ENCODE measurements around the gene IL17B. TPM values are rescaled to one million over a fixed set of nuclear protein-coding genes. Genes with fewer than 3 reads are reported as not detected.

IL17B gene
- total RNA-seq, 2 donors from 2014 or later = 9.3 TPM; not detected in 1

DNA sequence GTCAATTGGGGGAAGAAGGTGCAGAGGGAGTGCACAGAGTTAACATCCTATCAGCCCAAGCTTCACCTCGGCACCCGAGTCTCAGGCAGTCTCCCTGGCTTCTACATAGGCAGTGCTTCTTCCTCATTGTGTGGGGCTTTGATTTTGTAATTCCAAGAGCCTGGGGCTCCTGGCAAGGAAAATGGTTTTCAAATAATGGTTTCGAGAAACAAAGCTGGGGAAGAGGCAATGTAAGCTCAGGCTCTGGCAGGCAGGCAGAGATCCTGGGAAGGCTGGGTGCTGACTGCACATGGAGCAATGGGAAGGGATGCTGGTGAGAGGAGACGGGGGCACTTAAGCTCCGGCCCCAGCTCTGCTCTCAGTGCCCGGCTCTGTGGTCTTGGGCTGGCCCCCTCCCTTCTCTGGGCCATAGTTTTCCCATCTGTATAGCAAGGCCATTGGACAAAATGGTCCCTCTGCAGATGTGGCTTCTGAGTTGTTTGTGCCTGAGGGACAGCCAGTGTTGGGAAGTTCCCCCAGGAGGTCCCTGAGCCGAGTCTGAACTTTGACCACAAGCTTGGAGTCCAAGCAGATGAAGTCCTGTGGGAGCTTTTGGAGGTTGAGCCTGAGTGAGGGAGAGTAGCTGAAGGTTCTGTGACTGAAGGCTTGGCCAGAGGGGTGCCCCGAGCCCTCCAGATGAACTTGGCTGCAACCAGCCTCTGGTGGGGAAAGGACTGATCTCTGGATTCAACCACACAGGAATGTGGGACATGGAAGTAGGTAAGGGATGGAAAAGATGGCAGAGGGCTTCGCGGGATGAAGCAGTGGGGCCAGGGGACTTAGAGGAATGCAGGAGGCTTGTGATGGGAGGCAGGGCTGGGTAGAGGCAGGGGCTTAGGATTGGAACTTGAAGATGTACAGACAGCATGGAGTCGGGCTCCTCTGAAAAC is 28.5 kb upstream of the IL17B start:
- Histone ChIP-seq H3K27me3 (replicated peaks; ENCODE audit: insufficient read depth) (no peaks in the 10 kb centered on the region), H3K9me3 (no peaks in the 10 kb centered on the region), H3K27ac (peak overlapping the region; percentile 82 to 89), H3K36me3 (no peaks in the 10 kb centered on the region), H3K4me3 (peak overlapping the region; percentile 37 to 44), H3K4me1 (replicated peaks) (no peaks in the 10 kb centered on the region)
- WGBS = 46% methylated on average over 11 of the region's 11 CpGs
- no peak for DNase-seq (ENCODE audit: low spot score)
- intact Hi-C loops (cut with DNase I) = loop anchor here (2.0 kb wide), 1 partner anchor 21 kb away; no protein-coding TSS in a partner anchor
- TF ChIP-seq POLR2A (IDR thresholded peaks at IDR 0.05) (no peak), POLR2AphosphoS5 (IDR thresholded peaks at IDR 0.05) (no peak)
- TF ChIP-seq, protein P1, sequence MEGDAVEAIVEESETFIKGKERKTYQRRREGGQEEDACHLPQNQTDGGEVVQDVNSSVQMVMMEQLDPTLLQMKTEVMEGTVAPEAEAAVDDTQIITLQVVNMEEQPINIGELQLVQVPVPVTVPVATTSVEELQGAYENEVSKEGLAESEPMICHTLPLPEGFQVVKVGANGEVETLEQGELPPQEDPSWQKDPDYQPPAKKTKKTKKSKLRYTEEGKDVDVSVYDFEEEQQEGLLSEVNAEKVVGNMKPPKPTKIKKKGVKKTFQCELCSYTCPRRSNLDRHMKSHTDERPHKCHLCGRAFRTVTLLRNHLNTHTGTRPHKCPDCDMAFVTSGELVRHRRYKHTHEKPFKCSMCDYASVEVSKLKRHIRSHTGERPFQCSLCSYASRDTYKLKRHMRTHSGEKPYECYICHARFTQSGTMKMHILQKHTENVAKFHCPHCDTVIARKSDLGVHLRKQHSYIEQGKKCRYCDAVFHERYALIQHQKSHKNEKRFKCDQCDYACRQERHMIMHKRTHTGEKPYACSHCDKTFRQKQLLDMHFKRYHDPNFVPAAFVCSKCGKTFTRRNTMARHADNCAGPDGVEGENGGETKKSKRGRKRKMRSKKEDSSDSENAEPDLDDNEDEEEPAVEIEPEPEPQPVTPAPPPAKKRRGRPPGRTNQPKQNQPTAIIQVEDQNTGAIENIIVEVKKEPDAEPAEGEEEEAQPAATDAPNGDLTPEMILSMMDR (IDR thresholded peaks at IDR 0.05) = no peak

DNA sequence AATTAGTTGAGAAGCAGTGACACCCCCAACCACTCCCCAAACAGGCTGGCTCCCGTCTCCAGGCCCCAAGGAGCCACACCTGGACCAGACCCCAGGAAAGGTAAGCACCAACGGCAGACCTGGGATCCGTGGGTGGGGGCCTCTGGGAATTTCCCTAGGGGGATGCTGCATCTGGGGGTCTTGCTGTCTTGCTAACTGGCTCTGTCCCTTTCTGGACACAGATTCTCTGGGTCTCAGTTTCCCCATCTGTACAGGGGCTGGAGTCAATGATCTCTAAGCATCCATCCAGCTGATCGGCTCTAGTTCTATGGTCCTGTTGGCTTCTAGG is 27.9 kb upstream of the IL17B start:
- intact Hi-C loops (cut with DNase I) = loop anchor here (2.0 kb wide), 1 partner anchor 20 kb away; no protein-coding TSS in a partner anchor
- H3K36me3 ChIP-seq = no peaks in the 10 kb centered on the region
- no peaks in the 10 kb centered on the region for H3K9me3 ChIP-seq
- TF ChIP-seq POLR2A (IDR thresholded peaks at IDR 0.05) = no peak
- TF ChIP-seq POLR2AphosphoS5 (IDR thresholded peaks at IDR 0.05) = peak; percentile 3
- TF ChIP-seq, protein P1 (IDR thresholded peaks at IDR 0.05) = no peak
- peak overlapping the region; percentile 37 to 44 for H3K4me3 ChIP-seq
- peak overlapping the region; percentile 82 to 89 for H3K27ac ChIP-seq
- no peaks in the 10 kb centered on the region for H3K27me3 ChIP-seq (replicated peaks; ENCODE audit: insufficient read depth)
- DNase-seq (ENCODE audit: low spot score) = no peak
- 59% methylated on average over 4 of the region's 4 CpGs for WGBS
- H3K4me1 ChIP-seq (replicated peaks) = no peaks in the 10 kb centered on the region

DNA sequence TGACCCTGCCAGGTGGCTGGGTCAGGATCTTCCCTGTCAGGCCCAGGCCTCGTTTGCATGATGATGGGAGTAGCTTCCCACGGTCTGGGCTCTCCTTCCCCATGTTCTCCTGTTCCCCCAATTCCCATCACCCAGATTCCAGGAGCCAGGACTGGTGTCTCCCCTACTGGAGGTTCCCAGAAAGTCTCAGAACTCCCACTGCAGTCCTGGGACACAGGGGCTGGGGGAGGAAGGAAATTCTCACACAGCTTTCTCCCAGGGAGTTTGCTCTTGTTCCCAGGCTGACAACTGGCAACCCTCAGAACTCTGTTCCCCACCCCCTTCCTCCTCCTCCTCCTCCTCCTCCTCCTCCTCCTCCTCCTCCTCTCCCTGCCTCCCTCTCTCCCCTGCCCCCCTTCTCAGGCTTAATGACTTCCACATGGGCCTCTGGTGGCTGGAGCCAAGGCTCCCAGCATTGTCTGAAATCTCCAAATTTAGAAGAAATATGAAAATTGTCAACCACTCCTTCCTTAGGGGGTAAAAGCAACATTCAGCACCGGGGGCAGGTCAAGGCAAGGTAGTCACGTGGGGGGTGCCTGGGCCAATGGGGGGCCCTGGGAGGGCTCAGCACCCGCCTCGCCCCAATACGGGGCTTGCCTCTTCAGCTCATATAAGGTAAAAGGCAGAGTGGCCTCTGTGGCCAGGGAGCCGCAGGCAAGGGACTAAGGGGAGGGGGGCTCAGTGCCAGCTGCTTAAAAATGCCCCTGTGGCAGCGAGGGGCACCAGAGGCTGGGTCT is 27.3 kb upstream of the IL17B start:
- Histone ChIP-seq H3K27me3 (replicated peaks; ENCODE audit: insufficient read depth) (no peaks in the 10 kb centered on the region), H3K9me3 (no peaks in the 10 kb centered on the region), H3K36me3 (no peaks in the 10 kb centered on the region), H3K4me3 (peak overlapping the region; percentile 37 to 44), H3K4me1 (replicated peaks) (no peaks in the 10 kb centered on the region), H3K27ac (peak overlapping the region; percentile 82 to 89)
- no peak for DNase-seq (ENCODE audit: low spot score)
- TF ChIP-seq POLR2AphosphoS5 (IDR thresholded peaks at IDR 0.05) (peak; percentile 63), POLR2A (IDR thresholded peaks at IDR 0.05) (peak; percentile 28)
- TF ChIP-seq, protein P1 (IDR thresholded peaks at IDR 0.05) = no peak
- WGBS = 57% methylated on average over 9 of the region's 9 CpGs
- intact Hi-C loops (cut with DNase I) = loop anchor here (2.0 kb wide), 1 partner anchor 20 kb away; no protein-coding TSS in a partner anchor

DNA sequence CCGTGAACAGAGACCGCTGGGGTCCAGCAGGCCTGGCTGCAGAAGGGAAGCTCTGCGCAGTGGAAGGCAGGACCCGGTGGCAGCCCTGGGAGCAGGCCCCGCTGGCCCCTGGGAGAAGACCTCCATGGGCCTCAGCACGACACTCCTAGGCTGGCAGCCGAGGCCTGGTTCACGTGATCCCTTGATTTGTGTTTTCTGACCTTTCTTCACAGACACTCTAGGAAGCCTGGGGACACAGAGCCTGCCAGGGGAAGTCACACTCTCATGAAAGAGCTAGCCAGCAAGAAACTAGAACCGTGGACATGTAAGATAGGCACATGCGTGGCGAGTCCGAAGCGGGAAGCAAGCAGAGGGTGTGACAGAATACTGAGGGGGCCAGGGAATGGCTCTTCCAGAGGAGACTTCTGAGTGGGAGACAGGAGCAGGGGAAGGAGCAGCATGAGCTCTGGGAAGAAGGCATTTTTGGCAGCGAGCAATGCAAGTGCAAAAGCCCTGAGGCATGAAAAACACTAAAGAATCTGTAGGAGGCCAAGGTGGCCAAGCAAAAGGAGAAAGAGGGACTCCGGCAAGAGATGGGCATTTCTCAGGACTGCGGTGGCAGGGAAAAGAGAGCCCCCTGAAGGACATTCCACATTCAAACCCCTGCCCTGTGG is 26.6 kb upstream of the IL17B start:
- H3K27ac ChIP-seq = peak overlapping the region; percentile 80 to 81
- WGBS = 73% methylated on average over 16 of the region's 16 CpGs
- no peaks in the 10 kb centered on the region for H3K4me1 ChIP-seq (replicated peaks)
- no peak overlapping the region for H3K4me3 ChIP-seq
- H3K9me3 ChIP-seq = no peaks in the 10 kb centered on the region
- DNase-seq (ENCODE audit: low spot score) = no peak
- no peaks in the 10 kb centered on the region for H3K36me3 ChIP-seq
- no peaks in the 10 kb centered on the region for H3K27me3 ChIP-seq (replicated peaks; ENCODE audit: insufficient read depth)
- intact Hi-C loops (cut with DNase I) = loop anchor here (2.0 kb wide), 1 partner anchor 19 kb away; no protein-coding TSS in a partner anchor
- no peak for TF ChIP-seq POLR2A (IDR thresholded peaks at IDR 0.05)
- no peak for TF ChIP-seq POLR2AphosphoS5 (IDR thresholded peaks at IDR 0.05)
- TF ChIP-seq, protein P1 (IDR thresholded peaks at IDR 0.05) = no peak
